T-helper 2 cell treated with Interferon-gamma antibody and Interleukin-4, amounts not matched to agents 100 ng/mL and 5 ng/mL, for 36 hours (primary cell): ENCODE data around the gene BLTP2. TPM values are rescaled to one million over a fixed set of nuclear protein-coding genes. Genes with fewer than 3 reads are reported as not detected.
"Not testable (repeated sequence)": the region's sequence is repeated elsewhere in the genome, so short reads cannot be mapped to it uniquely, and the experiment has no call there.

Experiments
- intact Hi-C: fragments of 100-400 bp; cut with micrococcal nuclease; formaldehyde crosslinking; loops from one replicate; pipeline ENCODE4 v1.15.1; 2023
- total RNA-seq: library from RNA; stranded (reverse); gene quantifications from 2 replicates; pipeline ENCODE4 v1.2.3, GENCODE V29; 2022

The BLTP2 gene
- total RNA-seq, 1 donor from 2014 or later = 163 TPM

- intact Hi-C loops = loop anchor here (5.0 kb wide), 3 partner anchors 71 to 304 kb away; partner anchors contain the start of genes ALDOC, DHRS13 and PHF12
Measured at GRCh38 chr17:28648698-28649097, 3.7 kb upstream of the BLTP2 start.

DNA sequence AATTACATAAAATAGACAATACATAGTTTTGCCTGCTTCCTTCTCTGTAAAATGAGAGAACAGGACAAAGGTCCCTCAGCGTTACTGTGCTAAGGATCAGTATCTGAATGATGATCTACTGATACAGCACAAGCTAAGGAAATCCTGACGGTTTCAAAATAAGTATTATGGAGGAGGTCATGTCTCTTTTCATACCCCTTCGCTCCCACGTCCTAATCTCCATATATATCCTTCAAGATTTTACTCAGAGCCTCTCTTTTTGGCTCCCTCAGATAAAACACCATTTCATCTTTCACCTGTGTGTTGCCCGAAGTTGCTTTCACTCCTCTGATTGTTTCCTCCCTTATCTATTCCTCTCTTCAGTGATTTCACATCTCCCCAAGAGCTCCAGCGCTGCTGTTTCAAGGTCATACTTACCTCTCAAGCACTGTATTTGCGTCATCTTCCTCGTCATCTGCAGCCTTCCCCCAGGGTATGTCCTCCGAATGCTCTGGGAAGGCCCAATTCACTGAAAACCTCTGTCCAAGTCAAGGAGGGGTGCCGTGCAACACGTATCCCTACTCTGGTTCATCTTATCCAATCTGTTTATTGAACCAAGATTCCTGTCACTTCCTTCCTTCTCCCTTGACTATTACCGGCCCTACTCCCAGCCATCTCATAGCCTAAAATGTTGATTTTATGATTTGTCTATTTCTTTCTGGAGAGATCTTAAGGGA lies 1.2 kb upstream of the BLTP2 start:
- intact Hi-C loops = loop anchor here (5.0 kb wide), 3 partner anchors 69 to 306 kb away; partner anchors contain the start of genes ALDOC, DHRS13 and PHF12

DNA sequence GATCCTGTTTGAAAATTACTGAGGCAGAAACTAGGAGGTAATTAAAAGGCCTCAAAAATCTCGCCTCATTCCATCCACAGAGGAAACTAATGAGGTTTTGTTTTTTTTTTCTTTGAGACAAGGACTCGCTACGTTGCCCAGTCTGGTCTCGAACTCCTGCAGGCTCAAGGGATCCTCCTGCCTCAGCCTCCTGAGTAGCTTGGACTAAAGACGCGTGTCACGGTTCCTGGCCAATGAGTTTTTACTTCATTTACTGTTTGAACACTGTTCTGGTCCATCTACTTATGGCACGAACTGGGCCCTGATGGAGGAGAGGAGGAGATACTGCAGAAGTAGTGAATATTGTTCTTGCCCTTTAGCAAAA lies 600 bp upstream of the BLTP2 start:
- intact Hi-C loops = loop anchor here (1.0 to 5.0 kb wide), 7 partner anchors 17 to 307 kb away; partner anchors contain the start of genes ALDOC, DHRS13, PHF12 and RPL23A

DNA sequence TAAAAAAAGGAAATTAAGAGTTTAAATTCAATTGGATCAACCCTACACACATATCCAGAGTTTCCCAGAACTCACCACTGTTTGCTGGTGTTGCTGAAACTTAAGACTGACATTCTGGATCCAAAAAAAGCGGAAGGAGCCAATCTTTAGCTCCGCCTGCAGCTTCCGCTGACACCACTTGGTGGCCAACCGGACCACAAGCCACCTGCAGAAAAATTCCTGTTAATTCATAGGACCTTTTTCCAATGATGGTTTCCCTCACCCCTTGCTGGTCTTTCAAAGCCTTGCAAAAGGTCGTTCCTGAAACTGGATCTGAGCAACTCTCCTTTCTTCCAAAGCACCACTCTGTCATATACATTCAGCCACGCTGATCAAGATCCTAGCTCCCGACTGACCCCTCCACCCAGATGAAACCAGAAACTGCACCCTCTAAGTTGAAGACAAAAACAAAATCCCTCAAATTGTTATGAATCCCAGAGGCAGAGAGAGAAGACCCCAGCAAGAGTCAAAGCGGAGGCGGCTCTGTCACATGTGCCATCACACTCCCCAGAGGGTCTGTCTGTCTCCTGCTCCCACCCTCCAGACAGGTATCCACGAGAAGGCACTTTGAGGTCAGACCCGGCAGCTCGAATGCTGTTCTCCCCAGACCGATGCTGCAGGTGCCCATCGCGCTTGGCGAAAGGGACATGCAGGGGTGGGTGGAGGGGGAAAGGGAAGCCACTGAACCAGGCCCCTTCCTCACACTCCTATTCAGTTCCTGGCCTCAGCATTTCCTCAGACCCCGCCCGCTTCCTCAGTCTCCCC lies 773 bp downstream of the BLTP2 start:
- intact Hi-C loops = loop anchor here (2.0 kb wide), 2 partner anchors 75 to 83 kb away; partner anchors contain the start of genes RPL23A and TLCD1

- intact Hi-C loops = no loop called here
Measured at GRCh38 chr17:28641579-28641978, 3.4 kb downstream of the BLTP2 start.

- intact Hi-C loops = no loop called here
Measured at GRCh38 chr17:28635506-28635905, 9.5 kb downstream of the BLTP2 start.

- intact Hi-C loops = no loop called here
Measured at GRCh38 chr17:28634206-28634865, 10.6 kb downstream of the BLTP2 start.

GRCh38 chr17:28626818-28627217 lies 18.1 kb downstream of the BLTP2 start:
- intact Hi-C loops = no loop called here

GRCh38 chr17:28624148-28624547 lies 20.8 kb downstream of the BLTP2 start:
- intact Hi-C loops = no loop called here

DNA sequence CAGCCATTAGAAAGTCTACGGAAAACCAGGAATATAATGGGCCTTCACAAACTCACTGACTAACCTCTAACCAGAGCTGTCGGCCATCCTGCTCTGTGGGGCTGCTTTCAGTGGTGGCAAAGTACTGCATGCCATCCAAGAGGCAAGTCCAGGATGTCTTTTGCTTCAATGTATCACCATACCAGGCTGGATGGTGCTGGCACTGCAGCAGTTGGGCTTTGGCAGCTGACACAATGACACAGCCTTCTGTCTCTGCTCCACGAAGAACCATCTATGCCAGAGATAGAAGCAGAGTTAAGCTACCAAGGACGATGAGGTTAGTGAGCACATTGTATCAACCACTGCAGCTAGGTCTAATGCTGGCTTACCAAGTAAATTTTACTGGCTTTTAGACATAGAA lies 21.3 kb downstream of the BLTP2 start:
- intact Hi-C loops = no loop called here

GRCh38 chr17:28622186-28622585 lies 22.8 kb downstream of the BLTP2 start:
- intact Hi-C loops = no loop called here

GRCh38 chr17:28620010-28620409 lies 24.9 kb downstream of the BLTP2 start:
- intact Hi-C loops = no loop called here

- intact Hi-C loops = no loop called here
Measured at GRCh38 chr17:28618464-28618863, 26.5 kb downstream of the BLTP2 start.

GRCh38 chr17:28616281-28616680 lies 28.7 kb downstream of the BLTP2 start:
- intact Hi-C loops = no loop called here

DNA sequence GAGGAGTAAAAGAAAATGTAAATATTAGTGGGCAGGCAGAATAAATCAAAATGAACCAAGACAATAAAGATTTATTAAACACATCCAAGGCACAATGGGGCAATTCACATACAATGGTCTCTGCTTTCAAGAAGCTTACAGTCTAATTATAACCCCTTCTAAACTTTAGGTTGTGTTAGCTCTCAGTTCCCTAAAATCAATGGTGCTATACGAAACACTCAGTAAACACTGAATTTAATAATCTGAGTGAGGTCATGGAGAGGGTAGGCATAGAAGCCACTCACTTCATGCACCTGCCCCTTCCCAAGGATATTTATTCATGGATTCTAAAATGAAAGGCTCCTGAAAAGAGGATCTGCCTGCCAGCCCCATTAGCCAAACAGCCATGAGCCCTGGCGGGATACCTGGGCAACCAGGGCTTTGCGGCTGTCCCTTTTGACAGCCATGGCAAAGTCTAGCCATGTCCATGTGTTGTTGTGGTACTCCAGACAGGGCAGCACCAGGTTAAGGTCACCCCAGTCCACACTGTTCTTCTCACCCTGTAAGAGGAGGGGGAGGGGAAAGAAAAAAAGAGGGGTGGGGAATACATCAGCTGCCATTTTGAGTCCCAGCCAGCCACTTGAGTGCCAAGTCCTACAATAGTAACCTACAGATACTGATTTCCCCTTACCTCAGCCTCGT lies 29.6 kb downstream of the BLTP2 start:
- intact Hi-C loops = no loop called here

DNA sequence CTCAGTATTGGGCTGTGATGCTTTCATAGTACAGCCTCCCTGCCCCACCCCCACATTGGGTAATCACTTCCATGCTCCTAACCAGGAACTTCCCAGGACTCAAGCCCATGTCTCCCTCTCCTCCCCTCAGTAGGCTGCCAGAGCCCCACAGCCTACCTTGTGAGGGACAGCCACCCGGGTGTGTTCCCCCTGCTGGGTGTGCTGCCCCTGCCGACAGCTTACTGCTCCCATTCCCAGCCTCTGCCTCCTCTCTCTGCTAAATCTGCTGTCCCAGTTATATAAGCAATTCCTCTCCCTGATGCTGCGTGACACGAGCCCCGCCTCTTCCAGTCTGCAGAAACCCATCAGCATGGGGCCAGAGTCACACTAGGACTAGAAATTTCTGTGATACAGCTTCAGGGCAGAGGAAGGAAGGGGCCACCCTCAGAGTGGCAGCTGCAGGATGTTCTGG lies 31.0 kb downstream of the BLTP2 start, which contains the start of gene RSKR:
Gene RSKR (minus strand): TSS at position 255 of the 451 bp plus-strand sequence. CDS start 24 bp downstream, at position 231.
- intact Hi-C loops = loop anchor here (2.0 kb wide), 1 partner anchor 119 kb away; no protein-coding TSS in a partner anchor

DNA sequence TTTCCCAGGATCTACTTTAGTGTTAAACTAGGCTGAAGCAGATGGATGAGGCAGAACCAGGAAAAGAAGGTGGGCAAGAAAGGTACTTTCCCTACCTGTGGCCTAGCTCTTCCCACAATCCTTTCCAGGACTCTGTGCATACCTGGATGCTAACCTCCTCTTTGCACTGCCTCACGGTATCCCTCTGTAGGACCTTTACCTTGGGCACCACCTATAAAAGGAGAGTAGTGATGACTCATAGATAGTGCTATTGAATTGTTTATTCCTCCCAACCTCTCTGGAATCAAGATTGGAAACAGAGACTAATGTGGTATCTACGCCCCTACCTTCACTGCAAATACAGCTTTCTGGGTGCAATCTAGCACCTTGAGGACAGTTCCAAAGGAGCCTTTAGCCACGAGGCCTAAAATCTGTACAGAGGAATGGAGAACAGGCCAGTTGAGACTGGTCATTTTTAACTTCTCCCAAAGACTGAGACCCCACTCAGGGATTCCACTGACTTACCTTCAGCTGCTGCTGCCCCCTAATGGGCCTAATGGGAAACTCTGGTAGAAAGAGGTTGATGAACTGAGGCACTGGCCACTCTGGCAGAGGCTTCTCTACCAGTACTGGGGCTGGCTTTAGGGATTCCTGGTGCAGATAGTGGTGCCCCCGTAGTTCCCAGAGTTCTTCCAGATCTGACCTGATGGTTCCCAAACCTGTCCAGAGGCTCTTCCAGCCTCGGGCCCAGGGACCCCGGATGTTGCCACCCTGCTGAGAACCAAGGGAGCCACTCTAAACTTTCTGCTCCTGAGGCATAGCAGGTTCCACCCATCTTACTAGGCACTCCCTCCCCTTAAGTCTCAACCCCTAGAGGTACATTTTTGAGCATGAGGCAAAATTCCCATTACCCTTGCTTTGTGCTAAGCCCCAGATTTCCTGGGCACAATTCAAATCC lies 31.8 kb downstream of the BLTP2 start:
- intact Hi-C loops = loop anchor here (2.0 kb wide), 1 partner anchor 118 kb away; no protein-coding TSS in a partner anchor

DNA sequence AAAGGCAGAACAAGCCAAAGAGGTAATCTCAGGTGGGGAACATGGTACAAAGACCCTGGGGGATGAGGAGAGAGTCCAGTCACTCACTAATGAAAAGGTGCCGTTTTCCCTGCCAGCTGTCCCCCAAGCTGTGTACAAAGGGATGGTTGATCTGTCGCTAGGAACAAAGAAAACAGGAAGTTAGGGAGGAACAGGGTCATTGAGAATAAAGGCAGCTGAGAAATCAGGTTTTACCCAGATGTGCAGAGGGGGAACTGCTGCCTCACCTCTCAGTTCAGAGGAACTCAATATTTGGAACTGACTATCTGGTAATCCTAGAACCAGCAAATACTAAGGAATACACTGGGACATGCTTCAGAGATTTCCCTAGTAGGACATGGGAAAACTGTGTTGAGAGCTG lies 32.4 kb downstream of the BLTP2 start:
- intact Hi-C loops = loop anchor here (2.0 kb wide), 1 partner anchor 118 kb away; no protein-coding TSS in a partner anchor

- intact Hi-C loops = no loop called here
Measured at GRCh38 chr17:28610376-28610775, 34.6 kb downstream of the BLTP2 start.

- intact Hi-C loops = not testable (repeated sequence)
Measured at GRCh38 chr17:28604031-28604430, 40.9 kb downstream of the BLTP2 start.
